Endothelial cell of umbilical vein (primary cell): Measurements from ENCODE around the gene SLC25A45. TPM values are rescaled to one million over a fixed set of nuclear protein-coding genes. Genes with fewer than 3 reads are reported as not detected.
A peak's percentile ranks its signal among the peaks of the same experiment; 100 is the strongest.

Experiments used
- BruUV-seq: library from RNA; stranded (reverse); fragments of 400-500 nt; replicated peaks from 2 replicates; lab custom pipeline; 2021; lab: Mats Ljungman, UMichigan
- CTCF ChIA-PET: fragments of 300-600, 350-600 bp; sonication (Branson Sonifier 250); formaldehyde crosslinking; loops from one replicate; lab custom pipeline; 2021; ENCODE audit warnings: antibody characterized with exemption, inconsistent platforms; lab: Charles Lee
- POLR2A ChIA-PET: fragments of 300-600, 350-600 bp; sonication (Branson Sonifier 250); formaldehyde crosslinking; loops from one replicate; lab custom pipeline; 2021; ENCODE audit warnings: antibody characterized with exemption, inconsistent platforms; lab: Charles Lee
- DNase-seq: peaks from one replicate; pipeline ENCODE4 v3.0.0-alpha.2; 2011; ENCODE audit warnings: low read depth, low spot score
- FAIRE-seq: peaks from 2 replicates; lab custom pipeline; 2011; peaks lifted over from hg19 to GRCh38; lab: Jason Lieb, UNC
- H2AFZ ChIP-seq: 2 replicates; pipeline ENCODE4 v1.6.0; 2012; ENCODE audit warnings: low read depth, low read length, control low read depth, inconsistent platforms
- H3K27ac ChIP-seq: 2 replicates; pipeline ENCODE4 v1.5.1; 2011; ENCODE audit warnings: low read depth, mild to moderate bottlenecking, control low read depth, low read length, moderate library complexity; ENCODE audit not compliant: insufficient read depth
- H3K27me3 ChIP-seq, 2 experiments: 2 replicates each; pipeline versions ENCODE4 v1.6.0 to v1.6.1; 2011; ENCODE audit warnings: low read length in 2 of 2, mixed read lengths in 1 of 2; ENCODE audit not compliant: control insufficient read depth in 2 of 2, insufficient read depth in 2 of 2
- H3K36me3 ChIP-seq, 2 experiments: 2 replicates in 1 of 2; 3 replicates in 1 of 2; pipeline ENCODE4 v1.5.1; 2011; ENCODE audit warnings: low read length in 2 of 2, mild to moderate bottlenecking in 1 of 2, moderate library complexity in 1 of 2; ENCODE audit not compliant: control insufficient read depth in 2 of 2, insufficient read depth in 2 of 2; ENCODE audit errors: extremely low read depth in 1 of 2
- H3K4me1 ChIP-seq: 3 replicates; pipeline ENCODE4 v1.5.1; 2011; ENCODE audit warnings: mild to moderate bottlenecking, low read length; ENCODE audit not compliant: control insufficient read depth, insufficient read depth; ENCODE audit errors: extremely low read depth
- H3K4me2 ChIP-seq: 2 replicates; pipeline ENCODE4 v1.6.1; 2011; ENCODE audit warnings: low read length, control low read depth, mixed read lengths; ENCODE audit not compliant: insufficient read depth
- H3K4me3 ChIP-seq, 3 experiments: fragments of 200-600 bp in 1 of 3; sonication (generic), shearing (Covaris generic) in 1 of 3; replicated peaks in 1 of 3; 2 replicates each; pipeline ENCODE4 v1.5.1; 2011 to 2016; ENCODE audit warnings: control low read depth in 3 of 3, low read length in 3 of 3, mild to moderate bottlenecking in 2 of 3, inconsistent platforms in 1 of 3, low read depth in 1 of 3, moderate library complexity in 1 of 3; ENCODE audit not compliant: insufficient read depth in 1 of 3
- H3K79me2 ChIP-seq: 2 replicates; pipeline ENCODE4 v1.6.0; 2012; ENCODE audit warnings: low read length, inconsistent platforms; ENCODE audit not compliant: control insufficient read depth, insufficient read depth
- H3K9ac ChIP-seq: replicated peaks from 2 replicates; pipeline ENCODE3; 2011; ENCODE audit warnings: low read length, control low read depth; ENCODE audit not compliant: insufficient read depth; ENCODE audit errors: extremely low read depth
- H3K9me1 ChIP-seq: replicated peaks from 3 replicates; pipeline ENCODE4 v1.6.0; 2011; ENCODE audit warnings: mild to moderate bottlenecking, low read length; ENCODE audit not compliant: control insufficient read depth, insufficient read depth; ENCODE audit errors: extremely low read depth
- H3K9me3 ChIP-seq: replicated peaks from 2 replicates; pipeline ENCODE4 v1.5.1; 2012; ENCODE audit warnings: low read length, inconsistent platforms; ENCODE audit not compliant: control insufficient read depth, insufficient read depth
- H4K20me1 ChIP-seq: replicated peaks from 2 replicates; pipeline ENCODE3; 2011; ENCODE audit warnings: mild to moderate bottlenecking, low read length; ENCODE audit not compliant: control insufficient read depth, insufficient read depth; ENCODE audit errors: extremely low read depth
- EZH2 ChIP-seq: IDR thresholded peaks from 2 replicates; pipeline ENCODE4 v1.6.1; 2012; ENCODE audit warnings: borderline replicate concordance, low read depth, mild to moderate bottlenecking, moderate library complexity, low read length, inconsistent platforms; ENCODE audit not compliant: severe bottlenecking
- FOS ChIP-seq: IDR thresholded peaks from 2 replicates; pipeline ENCODE4 v1.6.1; 2011; ENCODE audit warnings: mild to moderate bottlenecking, low read length, moderate library complexity, borderline replicate concordance; ENCODE audit not compliant: insufficient read depth
- GATA2 ChIP-seq: IDR thresholded peaks from 2 replicates; pipeline ENCODE4 v1.7.0; 2011; ENCODE audit warnings: low read depth, mild to moderate bottlenecking, moderate library complexity, mixed read lengths, low read length; ENCODE audit not compliant: insufficient read length, insufficient read depth
- JUN ChIP-seq: IDR thresholded peaks from 2 replicates; pipeline ENCODE4 v1.6.1; 2011; ENCODE audit warnings: borderline replicate concordance, low read depth; ENCODE audit not compliant: insufficient read length, insufficient read depth
- MYC ChIP-seq: IDR thresholded peaks from one replicate; pipeline ENCODE4 v1.6.1; 2011; ENCODE audit warnings: mild to moderate bottlenecking, low read depth, low read length
- POLR2A ChIP-seq: IDR thresholded peaks from 2 replicates; pipeline ENCODE4 v1.6.1; 2012; ENCODE audit warnings: low read depth, mild to moderate bottlenecking, control low read depth, low read length
- POLR2AphosphoS5 ChIP-seq: IDR thresholded peaks from 2 replicates; pipeline ENCODE4 v1.6.1; 2012; ENCODE audit warnings: low read depth, mild to moderate bottlenecking, control low read depth, low read length, moderate library complexity; ENCODE audit not compliant: insufficient read depth
- dilution Hi-C: fragments of 300-500 bp; cut with MboI; formaldehyde crosslinking; loops from one replicate; pipeline ENCODE4 v1.15.0; 2019; ENCODE audit warnings: low sequenced_read_pairs; ENCODE audit not compliant: extremely low pct_ligation_motif_present
- intact Hi-C: fragments of 100-400 bp; cut with micrococcal nuclease; formaldehyde crosslinking; loops from one replicate; pipeline ENCODE4 v1.10.0; 2022
- polyA plus RNA-seq, 4 experiments: library from polyadenylated mRNA; depleted of rRNA in 3 of 4; stranded (reverse) in 3 of 4; unstranded in 1 of 4; fragments of >200 nt; gene quantifications; 2 replicates each; pipeline versions ENCODE4 v1.2.1 to v1.2.3, GENCODE V29; 2011 to 2012; ENCODE audit warnings: missing spikeins in 1 of 4
- total RNA-seq: library from RNA; stranded (reverse); gene quantifications from 2 replicates; pipeline ENCODE4 v1.2.3, GENCODE V29; 2021
- TF ChIP-seq, protein P1 (sequence below), 2 donors: IDR thresholded peaks; 1 replicate in 1 of 2; 2 replicates in 1 of 2; pipeline ENCODE4 v1.5.1; 2011; ENCODE audit warnings: low read length in 2 of 2, mild to moderate bottlenecking in 2 of 2, moderate library complexity in 2 of 2, control low read depth in 1 of 2, inconsistent platforms in 1 of 2, low read depth in 1 of 2; ENCODE audit not compliant: insufficient read depth in 1 of 2; ENCODE audit errors: extremely low read depth in 1 of 2
- TF ChIP-seq, protein P2 (sequence below): IDR thresholded peaks from 2 replicates; pipeline ENCODE4 v1.6.1; 2011; ENCODE audit not compliant: insufficient read depth, insufficient read length

Gene SLC25A45
- total and polyA plus RNA-seq, 2 donors (not counting 3 experiments of a cell fraction or from before 2014, with no cell fraction given), result 1.2 to 3.1 TPM

DNA sequence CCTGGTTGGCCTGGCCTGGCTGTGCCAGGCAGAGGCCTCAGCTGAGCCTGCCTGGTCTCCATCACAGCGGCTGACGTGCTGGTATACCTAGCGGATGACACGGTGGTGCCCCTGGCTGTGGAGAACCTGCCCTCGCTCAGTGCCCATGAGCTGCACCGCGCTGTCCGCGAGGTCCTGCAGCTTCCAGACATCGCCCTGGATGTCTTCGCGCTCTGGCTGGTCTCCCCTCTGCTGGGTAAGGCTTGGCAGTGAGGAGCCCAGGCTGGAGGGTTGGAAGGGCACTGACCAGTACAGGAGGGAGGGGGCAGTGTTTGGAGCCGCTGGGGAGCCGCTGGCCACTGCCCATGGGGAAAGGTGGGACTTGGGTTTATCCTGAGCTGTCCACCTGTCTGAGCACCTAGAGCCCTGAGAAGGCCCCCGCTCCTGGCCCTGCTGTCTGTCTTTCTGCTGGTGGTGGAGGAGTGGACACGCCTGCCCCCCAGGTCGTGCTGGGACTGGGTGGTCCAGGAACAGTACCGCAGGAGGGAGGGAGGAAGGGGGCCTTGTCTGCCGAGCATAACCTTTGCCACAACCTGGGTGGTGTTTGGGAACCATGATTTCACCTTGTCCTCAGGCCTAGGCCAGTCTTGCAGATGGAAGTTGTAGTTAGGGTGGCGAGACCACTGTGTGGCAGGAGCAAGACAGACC lies 7.0 kb upstream of the SLC25A45 start:
- H3K9ac ChIP-seq, result no peak overlapping the region
- no peak for FAIRE-seq
- no peaks in the 10 kb centered on the region for H3K9me1 ChIP-seq
- peaks cover 6 to 18% of the 10 kb centered on the region in 2 experiments for H3K36me3 ChIP-seq
- no peak for TF ChIP-seq GATA2
- TF ChIP-seq, protein P1, sequence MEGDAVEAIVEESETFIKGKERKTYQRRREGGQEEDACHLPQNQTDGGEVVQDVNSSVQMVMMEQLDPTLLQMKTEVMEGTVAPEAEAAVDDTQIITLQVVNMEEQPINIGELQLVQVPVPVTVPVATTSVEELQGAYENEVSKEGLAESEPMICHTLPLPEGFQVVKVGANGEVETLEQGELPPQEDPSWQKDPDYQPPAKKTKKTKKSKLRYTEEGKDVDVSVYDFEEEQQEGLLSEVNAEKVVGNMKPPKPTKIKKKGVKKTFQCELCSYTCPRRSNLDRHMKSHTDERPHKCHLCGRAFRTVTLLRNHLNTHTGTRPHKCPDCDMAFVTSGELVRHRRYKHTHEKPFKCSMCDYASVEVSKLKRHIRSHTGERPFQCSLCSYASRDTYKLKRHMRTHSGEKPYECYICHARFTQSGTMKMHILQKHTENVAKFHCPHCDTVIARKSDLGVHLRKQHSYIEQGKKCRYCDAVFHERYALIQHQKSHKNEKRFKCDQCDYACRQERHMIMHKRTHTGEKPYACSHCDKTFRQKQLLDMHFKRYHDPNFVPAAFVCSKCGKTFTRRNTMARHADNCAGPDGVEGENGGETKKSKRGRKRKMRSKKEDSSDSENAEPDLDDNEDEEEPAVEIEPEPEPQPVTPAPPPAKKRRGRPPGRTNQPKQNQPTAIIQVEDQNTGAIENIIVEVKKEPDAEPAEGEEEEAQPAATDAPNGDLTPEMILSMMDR (IDR thresholded peaks at IDR 0.05; ENCODE audit: extremely low read depth in 1 of 2, insufficient read depth in 1 of 2, low read depth in 1 of 2, low read length in 2 of 2), result no peak
- no peak for TF ChIP-seq FOS
- TF ChIP-seq, protein P2, sequence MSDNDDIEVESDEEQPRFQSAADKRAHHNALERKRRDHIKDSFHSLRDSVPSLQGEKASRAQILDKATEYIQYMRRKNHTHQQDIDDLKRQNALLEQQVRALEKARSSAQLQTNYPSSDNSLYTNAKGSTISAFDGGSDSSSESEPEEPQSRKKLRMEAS, result no peak
- no peak for TF ChIP-seq MYC
- TF ChIP-seq JUN, result no peak
- no peak for TF ChIP-seq EZH2
- no peak for TF ChIP-seq POLR2A
- TF ChIP-seq POLR2AphosphoS5, result no peak
- H3K4me2 ChIP-seq, result peak overlapping the region; percentile 12
- BruUV-seq, result no TSS peak
- peak overlapping the region; percentile 48 for H3K27ac ChIP-seq
- CTCF ChIA-PET, result interaction anchor here (2.9 kb wide), 1 partner anchor 27 kb away, joined by 9 read pairs; no protein-coding TSS in a partner anchor
- H3K9me3 ChIP-seq, result no peaks in the 10 kb centered on the region
- H3K4me3 ChIP-seq, result no peak overlapping the region
- DNase-seq, result no peak
- no peaks in the 10 kb centered on the region for H4K20me1 ChIP-seq
- no peak overlapping the region for H2AFZ ChIP-seq
- H3K4me1 ChIP-seq, result peaks cover 54% of the 10 kb centered on the region
- intact Hi-C loops, result no loop called here
- dilution Hi-C loops, result no loop called here
- peaks cover 67% of the 10 kb centered on the region for H3K79me2 ChIP-seq
- POLR2A ChIA-PET, result no interaction called here
- H3K27me3 ChIP-seq, result no peaks in the 10 kb centered on the region
